B cell (primary cell): ENCODE results near the gene DNALI1. TPM values are rescaled to one million over a fixed set of nuclear protein-coding genes. Genes with fewer than 3 reads are reported as not detected.

Experiments
- ATAC-seq: fragments of 200-7000 bp; cut with Tn5 transposase; one replicate; pipeline ENCODE4 v1.10.0; 2021; ENCODE audit warnings: low read depth, mild to moderate bottlenecking, moderate number of reproducible peaks, moderate library complexity
- CTCF ChIA-PET: fragments of 350-600 bp; sonication (Branson Sonifier 250); formaldehyde crosslinking; loops from one replicate; lab custom pipeline; 2021; ENCODE audit warnings: antibody characterized with exemption, inconsistent platforms; lab: Charles Lee
- POLR2A ChIA-PET: fragments of 350-600 bp; sonication (Branson Sonifier 250); formaldehyde crosslinking; loops from one replicate; lab custom pipeline; 2021; ENCODE audit warnings: antibody characterized with exemption; lab: Charles Lee
- DNase-seq: peaks from one replicate; pipeline ENCODE4 v3.0.0; 2013
- H2AFZ ChIP-seq: 2 replicates; pipeline ENCODE4 v1.6.1; 2012; ENCODE audit warnings: mild to moderate bottlenecking, low read depth, low read length; ENCODE audit not compliant: insufficient read depth, poor library complexity, severe bottlenecking
- H3K27ac ChIP-seq, 2 donors: 1 replicate in 1 of 2; 2 replicates in 1 of 2; pipeline ENCODE4 v1.5.1; 2012 to 2013; ENCODE audit warnings: low read length in 2 of 2, mild to moderate bottlenecking in 2 of 2, moderate library complexity in 1 of 2
- H3K27me3 ChIP-seq, 4 experiments: fragments of 200-600 bp in 1 of 4; sonication (generic) in 1 of 4; replicated peaks in 1 of 4; 1 replicate in 2 of 4; 2 replicates in 2 of 4; pipeline versions ENCODE4 v1.6.1 to v1.7.0; 2013 to 2016; ENCODE audit warnings: low read length in 3 of 4, mild to moderate bottlenecking in 2 of 4, mixed read lengths in 1 of 4, moderate library complexity in 1 of 4; ENCODE audit not compliant: insufficient read depth in 4 of 4, control insufficient read depth in 3 of 4; ENCODE audit errors: control extremely low read depth in 1 of 4
- H3K36me3 ChIP-seq, 2 experiments: replicated peaks in 1 of 2; 1 replicate in 1 of 2; 2 replicates in 1 of 2; pipeline versions ENCODE4 v1.6.1 to v1.7.1; 2013; ENCODE audit warnings: low read length in 1 of 2; ENCODE audit not compliant: insufficient read depth in 2 of 2, control insufficient read depth in 1 of 2; ENCODE audit errors: control extremely low read depth in 1 of 2, extremely low read depth in 1 of 2
- H3K4me1 ChIP-seq, 2 donors: fragments of 200-600 bp in 1 of 2; sonication (generic) in 1 of 2; 1 replicate in 1 of 2; 2 replicates in 1 of 2; pipeline versions ENCODE4 v1.5.1 to v1.6.1; 2013 to 2017; ENCODE audit warnings: low read length in 2 of 2; ENCODE audit not compliant: control insufficient read depth in 2 of 2, insufficient read depth in 2 of 2
- H3K4me2 ChIP-seq: replicated peaks from 2 replicates; pipeline ENCODE3; 2012; ENCODE audit warnings: mild to moderate bottlenecking, low read depth, low read length; ENCODE audit not compliant: poor library complexity, severe bottlenecking
- H3K4me3 ChIP-seq, 5 experiments: fragments of 200-600 bp in 1 of 5; sonication (generic) in 1 of 5; 1 replicate in 3 of 5; 2 replicates in 2 of 5; pipeline versions ENCODE4 v1.5.1 to v1.7.0; 2011 to 2016; ENCODE audit warnings: low read length in 4 of 5, mild to moderate bottlenecking in 4 of 5, low read depth in 2 of 5, control low read depth in 1 of 5, moderate library complexity in 1 of 5; ENCODE audit not compliant: insufficient read depth in 1 of 5; ENCODE audit errors: control extremely low read depth in 1 of 5, extremely low read depth in 1 of 5
- H3K79me2 ChIP-seq: fragments of 200-600 bp; sonication (generic); one replicate; pipeline ENCODE4 v1.6.0; 2016; ENCODE audit warnings: low read length; ENCODE audit not compliant: control insufficient read depth, insufficient read depth
- H3K9ac ChIP-seq: fragments of 200-600 bp; sonication (generic); 2 replicates; pipeline ENCODE4 v1.6.1; 2017; ENCODE audit warnings: mild to moderate bottlenecking, low read length, moderate library complexity
- H3K9me3 ChIP-seq, 3 donors: one replicate each; pipeline versions ENCODE4 v1.6.1 to v1.7.1; 2013; ENCODE audit warnings: low read length in 2 of 3; ENCODE audit not compliant: control insufficient read depth in 2 of 3, insufficient read depth in 1 of 3; ENCODE audit errors: control extremely low read depth in 1 of 3
- H4K20me1 ChIP-seq: 2 replicates; pipeline ENCODE4 v1.6.0; 2012; ENCODE audit warnings: mild to moderate bottlenecking, low read length; ENCODE audit not compliant: insufficient read depth, control insufficient read depth, poor library complexity, severe bottlenecking
- H3K27ac Mint-ChIP-seq: one replicate; pipeline ENCODE4 v1.8.0; 2021; ENCODE audit warnings: mixed read lengths
- H3K27me3 Mint-ChIP-seq: one replicate; pipeline ENCODE4 v1.8.0; 2021; ENCODE audit warnings: mixed read lengths
- H3K4me1 Mint-ChIP-seq: one replicate; pipeline ENCODE4 v1.8.0; 2021; ENCODE audit warnings: mixed read lengths
- H3K4me3 Mint-ChIP-seq: one replicate; pipeline ENCODE4 v1.8.0; 2021; ENCODE audit warnings: mixed read lengths
- H3K9me3 Mint-ChIP-seq: one replicate; pipeline ENCODE4 v1.8.0; 2022; ENCODE audit warnings: mixed read lengths; ENCODE audit not compliant: insufficient read depth
- CTCF ChIP-seq: fragments of 200-600 bp; IDR thresholded peaks from one replicate; pipeline ENCODE4 v1.8.0; 2022; ENCODE audit warnings: antibody characterized with exemption, mild to moderate bottlenecking
- EZH2 ChIP-seq: IDR thresholded peaks from 2 replicates; pipeline ENCODE4 v1.6.1; 2012; ENCODE audit warnings: borderline replicate concordance, low read depth, mild to moderate bottlenecking, moderate library complexity, low read length; ENCODE audit not compliant: insufficient read depth, poor library complexity, severe bottlenecking
- WGBS: methylation state at CpG from one replicate; pipeline ENCODE4 v1.1.5; 2013; ENCODE audit warnings: missing lambda C conversion rate; ENCODE audit not compliant: insufficient coverage; 5-methylcytosine and 5-hydroxymethylcytosine counted together
- intact Hi-C: fragments of 100-400 bp; cut with micrococcal nuclease; formaldehyde crosslinking; loops from one replicate; pipeline ENCODE4 v1.10.0; 2022
- polyA plus RNA-seq: library from polyadenylated mRNA; depleted of rRNA; stranded (reverse); fragments of >200 nt; gene quantifications from 2 replicates; pipeline ENCODE4 v1.2.3, GENCODE V29; 2012
- total RNA-seq, 2 donors: library from RNA; stranded (reverse); fragments of 120-200 nt in 1 of 2; gene quantifications; 1 replicate in 1 of 2; 2 replicates in 1 of 2; pipeline versions ENCODE4 v1.2.3 to v1.2.4, GENCODE V29; 2013 to 2022

DNALI1 gene
- total and polyA plus RNA-seq, 2 donors (not counting 1 experiment from before 2014, with no cell fraction given): not detected

- peaks cover 0 to 3% (median 0%) of the 10 kb centered on the region in 4 experiments for H3K27me3 ChIP-seq
- H3K36me3 ChIP-seq: peaks cover 3 to 20% of the 10 kb centered on the region in 2 experiments
- peaks cover 5% of the 10 kb centered on the region for H3K27me3 Mint-ChIP-seq
- H3K27ac Mint-ChIP-seq: peak within 1 kb of the TSS; percentile 97
- H3K9ac ChIP-seq: peak within 1 kb of the TSS; percentile 99
- peak; percentile 98 for ATAC-seq
- peak; percentile 94 for DNase-seq
- H3K4me2 ChIP-seq: peak within 1 kb of the TSS; percentile 88
- peak within 1 kb of the TSS; percentile 75 to 99 (median 93) for H3K4me3 ChIP-seq
- ChIA-PET POLR2A (interaction anchor here (0.6 to 1.9 kb wide), 3 partner anchors 39 to 136 kb away, joined by 4 to 8 read pairs (median 5); partner anchors contain the start of gene MEAF6), CTCF (interaction anchor here (1.0 to 1.7 kb wide), 3 partner anchors 39 to 128 kb away, joined by 3 to 13 read pairs (median 3); partner anchors contain the start of gene MEAF6)
- peak within 1 kb of the TSS; percentile 82 to 96 for H3K27ac ChIP-seq
- peaks cover 0 to 7% (median 0%) of the 10 kb centered on the region in 3 donors for H3K9me3 ChIP-seq
- H3K4me1 ChIP-seq: peaks cover 13 to 19% of the 10 kb centered on the region in 2 donors
- H3K4me3 Mint-ChIP-seq: peak within 1 kb of the TSS; percentile 98
- intact Hi-C loops: loop anchor here (1.0 to 2.0 kb wide), 6 partner anchors 40 to 1103 kb away; partner anchors contain the start of genes CDCA8, GNL2, MEAF6 and OSCP1
- WGBS: 11% methylated on average over 45 of the region's 54 CpGs
- H3K79me2 ChIP-seq: peaks cover 41% of the 10 kb centered on the region
- H2AFZ ChIP-seq: peak within 1 kb of the TSS; percentile 92
- peaks cover 10% of the 10 kb centered on the region for H4K20me1 ChIP-seq
- H3K4me1 Mint-ChIP-seq: peaks cover 33% of the 10 kb centered on the region
- TF ChIP-seq CTCF: no peak
- no peak for TF ChIP-seq EZH2
- no peaks in the 10 kb centered on the region for H3K9me3 Mint-ChIP-seq
Observed at GRCh38 chr1:37553927-37554808, 2.6 kb upstream of the DNALI1 start, which contains the start of gene SNIP1. SNIP1 (minus strand) TSS chr1:37554293; CDS start chr1:37554229, 64 bp downstream.
